ENCODE results near the gene UCHL1.

UCHL1 gene

DNA sequence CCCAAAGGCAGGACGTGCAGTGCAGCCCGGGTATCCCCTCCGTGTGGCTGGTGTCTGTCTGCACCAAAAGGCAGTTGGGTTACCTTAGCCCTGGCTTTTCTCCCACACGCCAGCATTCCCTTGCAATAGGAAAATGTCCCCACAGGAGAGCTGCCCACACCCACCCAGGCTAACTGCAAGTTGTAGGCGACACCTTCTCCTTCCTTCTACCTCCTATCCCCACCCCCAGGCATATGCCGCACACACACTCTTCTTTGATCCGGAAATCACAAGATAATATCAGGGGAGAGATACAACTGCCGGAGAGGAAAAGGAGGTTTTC, 41.9 kb upstream of the UCHL1 start:
- TF ChIP-seq EZH2phosphoT487 (IDR thresholded peaks at IDR 0.05; ENCODE audit: low read depth), result no peak
- TF ChIP-seq, protein P1, sequence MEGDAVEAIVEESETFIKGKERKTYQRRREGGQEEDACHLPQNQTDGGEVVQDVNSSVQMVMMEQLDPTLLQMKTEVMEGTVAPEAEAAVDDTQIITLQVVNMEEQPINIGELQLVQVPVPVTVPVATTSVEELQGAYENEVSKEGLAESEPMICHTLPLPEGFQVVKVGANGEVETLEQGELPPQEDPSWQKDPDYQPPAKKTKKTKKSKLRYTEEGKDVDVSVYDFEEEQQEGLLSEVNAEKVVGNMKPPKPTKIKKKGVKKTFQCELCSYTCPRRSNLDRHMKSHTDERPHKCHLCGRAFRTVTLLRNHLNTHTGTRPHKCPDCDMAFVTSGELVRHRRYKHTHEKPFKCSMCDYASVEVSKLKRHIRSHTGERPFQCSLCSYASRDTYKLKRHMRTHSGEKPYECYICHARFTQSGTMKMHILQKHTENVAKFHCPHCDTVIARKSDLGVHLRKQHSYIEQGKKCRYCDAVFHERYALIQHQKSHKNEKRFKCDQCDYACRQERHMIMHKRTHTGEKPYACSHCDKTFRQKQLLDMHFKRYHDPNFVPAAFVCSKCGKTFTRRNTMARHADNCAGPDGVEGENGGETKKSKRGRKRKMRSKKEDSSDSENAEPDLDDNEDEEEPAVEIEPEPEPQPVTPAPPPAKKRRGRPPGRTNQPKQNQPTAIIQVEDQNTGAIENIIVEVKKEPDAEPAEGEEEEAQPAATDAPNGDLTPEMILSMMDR (IDR thresholded peaks at IDR 0.05; ENCODE audit: low read depth, low read length), result no peak
- H3K27ac ChIP-seq (ENCODE audit: low read length), result no peak overlapping the region
- H3K4me2 ChIP-seq (ENCODE audit: low read length), result peak overlapping the region; percentile 49
- peak overlapping the region; percentile 79 for H3K4me3 ChIP-seq (ENCODE audit: low read length)
- peaks cover 13% of the 10 kb centered on the region for H3K4me1 ChIP-seq (ENCODE audit: low read length)
- H4K20me1 ChIP-seq (ENCODE audit: insufficient read depth, low read length), result no peaks in the 10 kb centered on the region
- no peaks in the 10 kb centered on the region for H3K36me3 ChIP-seq (replicated peaks; ENCODE audit: low read depth, low read length)
- no peaks in the 10 kb centered on the region for H3K79me2 ChIP-seq (ENCODE audit: low read length)
- no peak overlapping the region for H3K9ac ChIP-seq (ENCODE audit: low read length)
- H2AFZ ChIP-seq (ENCODE audit: low read depth, low read length), result no peak overlapping the region
- peaks cover 18% of the 10 kb centered on the region for H3K27me3 ChIP-seq (ENCODE audit: low read depth, low read length)
- H3K9me3 ChIP-seq (ENCODE audit: insufficient read depth, low read length), result no peaks in the 10 kb centered on the region

DNA sequence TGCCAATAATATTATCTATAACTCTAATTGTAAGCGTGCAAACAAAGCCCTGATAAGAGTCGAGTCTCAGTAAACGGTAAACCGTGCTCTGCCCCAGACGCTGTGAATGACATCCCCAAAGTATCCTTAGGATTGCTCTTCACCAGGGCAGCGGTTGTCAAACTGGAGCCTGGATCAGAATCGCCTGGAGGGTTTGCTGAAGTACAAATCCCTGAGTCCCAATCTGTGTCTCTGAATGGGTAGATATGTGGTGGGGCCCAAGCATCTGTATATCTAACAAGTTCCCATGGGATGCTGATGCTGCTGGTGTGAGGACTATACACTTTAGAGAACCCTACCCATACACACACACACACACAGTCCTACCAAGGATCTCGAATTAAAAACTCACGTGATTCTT, 41.6 kb upstream of the UCHL1 start:
- Histone ChIP-seq H3K27me3 (ENCODE audit: low read depth, low read length) (peaks cover 18% of the 10 kb centered on the region), H3K4me2 (ENCODE audit: low read length) (peak overlapping the region; percentile 49; the same call in 1 of the 2 replicates), H2AFZ (ENCODE audit: low read depth, low read length) (no peak overlapping the region), H3K4me1 (ENCODE audit: low read length) (peaks cover 13% of the 10 kb centered on the region), H3K9ac (ENCODE audit: low read length) (no peak overlapping the region), H3K36me3 (replicated peaks; ENCODE audit: low read depth, low read length) (no peaks in the 10 kb centered on the region), H3K9me3 (ENCODE audit: insufficient read depth, low read length) (no peaks in the 10 kb centered on the region), H3K4me3 (ENCODE audit: low read length) (no peak overlapping the region), H3K27ac (ENCODE audit: low read length) (no peak overlapping the region), H3K79me2 (ENCODE audit: low read length) (no peaks in the 10 kb centered on the region), H4K20me1 (ENCODE audit: insufficient read depth, low read length) (no peaks in the 10 kb centered on the region)
- TF ChIP-seq, protein P1 (IDR thresholded peaks at IDR 0.05; ENCODE audit: low read depth, low read length), result no peak
- no peak for TF ChIP-seq EZH2phosphoT487 (IDR thresholded peaks at IDR 0.05; ENCODE audit: low read depth)

DNA sequence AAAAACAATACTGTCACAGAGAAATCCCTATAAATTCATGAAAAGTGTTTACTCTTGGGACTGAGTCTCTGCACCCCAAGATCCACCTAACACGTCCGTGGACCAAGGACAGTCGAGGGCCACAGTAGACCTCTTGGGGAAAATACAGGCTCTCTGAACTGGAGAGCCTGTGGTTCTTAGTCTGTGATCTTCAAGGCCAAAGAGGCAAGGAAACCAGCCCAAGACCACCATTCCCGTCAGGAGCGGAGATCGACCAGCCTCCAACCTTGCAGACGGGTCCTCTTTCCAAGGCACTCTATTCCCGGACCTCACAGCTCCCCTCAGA, 40.8 kb upstream of the UCHL1 start:
- Histone ChIP-seq H3K4me3 (ENCODE audit: low read length) (peak overlapping the region; percentile 76), H2AFZ (ENCODE audit: low read depth, low read length) (peak overlapping the region; percentile 44; the same call in 1 of the 2 replicates), H3K27ac (ENCODE audit: low read length) (no peak overlapping the region), H4K20me1 (ENCODE audit: insufficient read depth, low read length) (no peaks in the 10 kb centered on the region), H3K4me1 (ENCODE audit: low read length) (peaks cover 13% of the 10 kb centered on the region), H3K27me3 (ENCODE audit: low read depth, low read length) (peaks cover 18% of the 10 kb centered on the region), H3K9ac (ENCODE audit: low read length) (peak overlapping the region; percentile 60), H3K9me3 (ENCODE audit: insufficient read depth, low read length) (no peaks in the 10 kb centered on the region), H3K36me3 (replicated peaks; ENCODE audit: low read depth, low read length) (no peaks in the 10 kb centered on the region), H3K79me2 (ENCODE audit: low read length) (no peaks in the 10 kb centered on the region), H3K4me2 (ENCODE audit: low read length) (peak overlapping the region; percentile 63)
- TF ChIP-seq, protein P1 (IDR thresholded peaks at IDR 0.05; ENCODE audit: low read depth, low read length), result no peak
- no peak for TF ChIP-seq EZH2phosphoT487 (IDR thresholded peaks at IDR 0.05; ENCODE audit: low read depth)

DNA sequence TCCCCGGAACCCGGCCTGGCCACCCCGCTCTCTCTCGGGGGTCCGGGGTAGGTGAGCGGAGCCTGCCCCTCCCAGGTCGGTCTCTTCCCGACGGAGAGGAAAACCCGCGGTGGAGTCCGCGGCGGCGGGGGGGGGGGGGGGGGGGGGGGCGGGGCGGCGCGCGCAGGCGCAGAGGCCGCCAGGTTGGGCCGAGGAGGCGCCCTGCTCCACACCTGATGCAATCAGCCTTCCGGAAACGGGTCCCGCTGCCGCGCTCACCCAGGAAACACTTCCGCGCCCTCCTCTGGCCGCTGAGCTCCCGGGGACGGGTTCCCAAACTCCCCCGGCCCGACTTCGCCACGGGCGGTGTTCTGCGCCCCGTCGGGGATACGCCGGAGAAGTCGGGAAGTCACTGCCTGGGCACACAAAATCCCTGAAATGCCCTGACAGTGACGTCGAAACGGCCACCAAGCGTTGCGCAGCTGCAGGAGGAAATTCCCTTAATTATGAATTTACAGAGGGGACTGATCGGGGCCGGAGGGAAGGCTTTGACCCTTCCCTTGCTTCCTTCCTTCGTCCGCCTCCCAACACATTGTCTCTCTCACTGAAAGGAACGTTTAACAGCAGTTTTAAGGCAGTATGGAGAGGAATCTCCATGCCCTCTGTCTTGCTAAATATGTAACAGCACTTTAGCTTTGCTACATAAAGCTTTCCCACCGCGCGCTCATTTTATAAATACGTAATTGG, 40.3 kb upstream of the UCHL1 start:
- Histone ChIP-seq H3K9me3 (ENCODE audit: insufficient read depth, low read length) (no peaks in the 10 kb centered on the region), H3K27me3 (ENCODE audit: low read depth, low read length) (peaks cover 18% of the 10 kb centered on the region), H4K20me1 (ENCODE audit: insufficient read depth, low read length) (no peaks in the 10 kb centered on the region), H3K4me1 (ENCODE audit: low read length) (peaks cover 13% of the 10 kb centered on the region), H3K36me3 (replicated peaks; ENCODE audit: low read depth, low read length) (no peaks in the 10 kb centered on the region), H3K27ac (ENCODE audit: low read length) (peak overlapping the region; percentile 39; the same call in 1 of the 2 replicates), H2AFZ (ENCODE audit: low read depth, low read length) (peak overlapping the region; percentile 86), H3K4me3 (ENCODE audit: low read length) (peak overlapping the region; percentile 79), H3K4me2 (ENCODE audit: low read length) (peak overlapping the region; percentile 65), H3K79me2 (ENCODE audit: low read length) (no peaks in the 10 kb centered on the region), H3K9ac (ENCODE audit: low read length) (peak overlapping the region; percentile 72)
- TF ChIP-seq EZH2phosphoT487 (IDR thresholded peaks at IDR 0.05; ENCODE audit: low read depth), result no peak
- TF ChIP-seq, protein P1 (IDR thresholded peaks at IDR 0.05; ENCODE audit: low read depth, low read length), result peak; percentile 8; the same call in 1 of the 2 replicates
